NT2/D1 (cell line): Measurements from ENCODE around the gene SLC1A2.

Source experiments
- SUZ12 ChIP-seq: IDR thresholded peaks from 2 replicates; pipeline ENCODE4 v1.6.1; 2011; ENCODE audit not compliant: insufficient read length, insufficient read depth; ENCODE audit errors: extremely low read depth
- YY1 ChIP-seq: IDR thresholded peaks from 2 replicates; pipeline ENCODE4 v1.6.1; 2011; ENCODE audit not compliant: insufficient read length, insufficient read depth
- ZNF274 ChIP-seq: IDR thresholded peaks from 2 replicates; pipeline ENCODE4 v1.6.1; 2011; ENCODE audit warnings: mild to moderate bottlenecking, low read depth, low read length

- TF ChIP-seq YY1 (no peak), SUZ12 (no peak), ZNF274 (no peak)
Measured at GRCh38 chr11:35277827-35278226, 141.5 kb downstream of the SLC1A2 start.
